CD4-positive, alpha-beta T cell (primary cell): ENCODE data around the gene HCFC1R1. TPM values are rescaled to one million over a fixed set of nuclear protein-coding genes. Genes with fewer than 3 reads are reported as not detected.
"Not testable (repeated sequence)": the region's sequence is repeated elsewhere in the genome, so short reads cannot be mapped to it uniquely, and the experiment has no call there.

Experiments used
- ATAC-seq: fragments of 200-7000 bp; cut with Tn5 transposase; one replicate; pipeline ENCODE4 v1.10.0; 2022; ENCODE audit warnings: mild to moderate bottlenecking; ENCODE audit not compliant: poor library complexity
- CTCF ChIA-PET: fragments of 350-600 bp; sonication (Branson Sonifier 250); formaldehyde crosslinking; loops from one replicate; lab custom pipeline; 2021; ENCODE audit warnings: antibody characterized with exemption, inconsistent platforms; lab: Charles Lee
- POLR2A ChIA-PET: fragments of 350-600 bp; sonication (Branson Sonifier 250); formaldehyde crosslinking; loops from one replicate; lab custom pipeline; 2021; ENCODE audit warnings: antibody characterized with exemption, inconsistent platforms; lab: Charles Lee
- DNase-seq, 14 experiments: peaks; one replicate each; pipeline ENCODE4 v3.0.0-alpha.2; 2013 to 2020; ENCODE audit warnings: mixed read lengths in 2 of 14
- H3K27ac ChIP-seq, 2 donors: one replicate each; pipeline versions ENCODE4 v1.5.1 to v1.7.0; 2013; ENCODE audit warnings: low read length in 2 of 2, low read depth in 1 of 2, mild to moderate bottlenecking in 1 of 2
- H3K27me3 ChIP-seq, 2 experiments: 1 replicate in 1 of 2; 2 replicates in 1 of 2; pipeline versions ENCODE4 v1.6.1 to v1.7.0; 2013; ENCODE audit warnings: low read length in 2 of 2, control low read depth in 1 of 2, mild to moderate bottlenecking in 1 of 2, moderate library complexity in 1 of 2; ENCODE audit not compliant: insufficient read depth in 2 of 2, control insufficient read depth in 1 of 2
- H3K36me3 ChIP-seq: one replicate; pipeline ENCODE4 v1.6.1; 2013; ENCODE audit warnings: low read length, control low read depth; ENCODE audit not compliant: insufficient read depth
- H3K4me1 ChIP-seq: one replicate; pipeline ENCODE4 v1.6.1; 2013; ENCODE audit warnings: low read length, control low read depth; ENCODE audit not compliant: insufficient read depth
- H3K4me3 ChIP-seq: one replicate; pipeline ENCODE4 v1.5.1; 2013; ENCODE audit warnings: mild to moderate bottlenecking, low read length, moderate library complexity
- H3K9me3 ChIP-seq, 2 experiments: 1 replicate in 1 of 2; 2 replicates in 1 of 2; pipeline versions ENCODE4 v1.6.1 to v1.7.0; 2013; ENCODE audit warnings: low read length in 2 of 2, mild to moderate bottlenecking in 2 of 2, control low read depth in 1 of 2, moderate library complexity in 1 of 2; ENCODE audit not compliant: control insufficient read depth in 1 of 2, insufficient read depth in 1 of 2
- H3K27ac Mint-ChIP-seq: one replicate; pipeline ENCODE4 v1.8.0; 2020; ENCODE audit warnings: mixed read lengths
- H3K27me3 Mint-ChIP-seq: one replicate; pipeline ENCODE4 v1.8.0; 2021; ENCODE audit warnings: mixed read lengths
- H3K36me3 Mint-ChIP-seq: one replicate; pipeline ENCODE4 v1.8.0; 2021; ENCODE audit warnings: low read depth, mixed read lengths
- H3K4me1 Mint-ChIP-seq: one replicate; pipeline ENCODE4 v1.8.0; 2021; ENCODE audit warnings: low read depth, mixed read lengths
- H3K4me3 Mint-ChIP-seq: one replicate; pipeline ENCODE4 v1.8.0; 2020; ENCODE audit warnings: mild to moderate bottlenecking, mixed read lengths
- H3K9me3 Mint-ChIP-seq: one replicate; pipeline ENCODE4 v1.8.0; 2020; ENCODE audit warnings: mixed read lengths
- CTCF ChIP-seq: fragments of 200-600 bp; IDR thresholded peaks from one replicate; pipeline ENCODE4 v1.8.0; 2022; ENCODE audit warnings: antibody characterized with exemption, mild to moderate bottlenecking
- intact Hi-C, 2 experiments: fragments of 100-400 bp; cut with DNase I in 1 of 2; cut with micrococcal nuclease in 1 of 2; formaldehyde crosslinking; loops; one replicate each; pipeline versions ENCODE4 v1.15.1 to v1.9.0; 2023 to 2025; cut with DNase I, micrococcal nuclease
- total RNA-seq, 174 experiments: library from RNA in 2 of 174; stranded (reverse) in 2 of 174; gene quantifications; one replicate each; pipeline ENCODE4 v1.2.3 and lab custom pipeline; 2021 to 2026

Gene HCFC1R1
- total RNA-seq, 2 experiments from 2014 or later: 8.9 to 11.0 TPM

- H3K4me3 Mint-ChIP-seq, H3K4me3 ChIP-seq, H3K27me3 ChIP-seq, intact Hi-C loops, H3K9me3 Mint-ChIP-seq, H3K27me3 Mint-ChIP-seq, H3K27ac Mint-ChIP-seq, CTCF ChIA-PET, H3K36me3 ChIP-seq, H3K27ac ChIP-seq, H3K9me3 ChIP-seq, POLR2A ChIA-PET: not testable (repeated sequence)
- ATAC-seq (peak; percentile 58), DNase-seq (peak in 1 of 14 experiments; percentile 31)
- Mint-ChIP-seq H3K36me3 (peaks cover 26% of the 10 kb centered on the region), H3K4me1 (peaks cover 46% of the 10 kb centered on the region)
- peaks cover 40% of the 10 kb centered on the region for H3K4me1 ChIP-seq
Observed at GRCh38 chr16:3052571-3053329, 29.0 kb upstream of the HCFC1R1 start.

GRCh38 chr16:3051494-3051893 lies 27.8 kb upstream of the HCFC1R1 start:
- Histone ChIP-seq H3K4me1 (peaks cover 37% of the 10 kb centered on the region), H3K27ac (no peak overlapping the region), H3K4me3 (no peak overlapping the region), H3K36me3 (no peaks in the 10 kb centered on the region), H3K27me3 (peaks cover 6 to 10% of the 10 kb centered on the region in 2 experiments), H3K9me3 (peaks cover 0 to 6% of the 10 kb centered on the region in 2 experiments)
- H3K36me3 Mint-ChIP-seq: peaks cover 22% of the 10 kb centered on the region
- no peak for TF ChIP-seq CTCF
- no peak for DNase-seq
- H3K4me1 Mint-ChIP-seq: peaks cover 37% of the 10 kb centered on the region
- ChIA-PET POLR2A (interaction anchor here (1.1 kb wide), 1 partner anchor 26 kb away, joined by 4 read pairs; no protein-coding TSS in a partner anchor), CTCF (interaction anchor here (0.8 to 1.4 kb wide), 3 partner anchors 20 to 78 kb away, joined by 3 to 5 read pairs (median 5); no protein-coding TSS in a partner anchor)
- no peak overlapping the region for H3K27ac Mint-ChIP-seq
- no peak overlapping the region for H3K4me3 Mint-ChIP-seq
- no peak for ATAC-seq
- H3K27me3 Mint-ChIP-seq: peaks cover 8% of the 10 kb centered on the region
- intact Hi-C loops: no loop called here
- no peaks in the 10 kb centered on the region for H3K9me3 Mint-ChIP-seq

- H3K9me3 ChIP-seq: peaks cover 0 to 6% of the 10 kb centered on the region in 2 experiments
- no peak overlapping the region for H3K4me3 Mint-ChIP-seq
- H3K27me3 Mint-ChIP-seq: peaks cover 8% of the 10 kb centered on the region
- H3K27ac Mint-ChIP-seq: no peak overlapping the region
- ChIA-PET POLR2A (no interaction called here), CTCF (interaction anchor here (0.8 to 1.4 kb wide), 4 partner anchors 19 to 79 kb away, joined by 3 to 5 read pairs (median 4); no protein-coding TSS in a partner anchor)
- DNase-seq (no peak), ATAC-seq (no peak)
- H3K4me3 ChIP-seq: no peak overlapping the region
- H3K9me3 Mint-ChIP-seq: no peaks in the 10 kb centered on the region
- no peaks in the 10 kb centered on the region for H3K36me3 ChIP-seq
- peaks cover 22% of the 10 kb centered on the region for H3K36me3 Mint-ChIP-seq
- TF ChIP-seq CTCF: no peak
- H3K27ac ChIP-seq: no peak overlapping the region
- intact Hi-C loops: no loop called here
- H3K4me1 ChIP-seq: peaks cover 37% of the 10 kb centered on the region
- H3K4me1 Mint-ChIP-seq: peaks cover 37% of the 10 kb centered on the region
- peaks cover 9 to 13% of the 10 kb centered on the region in 2 experiments for H3K27me3 ChIP-seq
Observed at GRCh38 chr16:3051009-3051408, 27.3 kb upstream of the HCFC1R1 start.
